AG09319 (cell line): Measurements from ENCODE around the gene SPANXN3.

Experiments
- DNase-seq: peaks from one replicate; pipeline ENCODE4 v3.0.0-alpha.2; 2010; ENCODE audit warnings: low read depth; ENCODE audit errors: extremely low read depth
- CTCF ChIP-seq: IDR thresholded peaks from 2 replicates; pipeline ENCODE4 v1.5.1; 2011; ENCODE audit warnings: low read depth, mild to moderate bottlenecking, inconsistent platforms, low read length, moderate library complexity

The SPANXN3 gene

DNA sequence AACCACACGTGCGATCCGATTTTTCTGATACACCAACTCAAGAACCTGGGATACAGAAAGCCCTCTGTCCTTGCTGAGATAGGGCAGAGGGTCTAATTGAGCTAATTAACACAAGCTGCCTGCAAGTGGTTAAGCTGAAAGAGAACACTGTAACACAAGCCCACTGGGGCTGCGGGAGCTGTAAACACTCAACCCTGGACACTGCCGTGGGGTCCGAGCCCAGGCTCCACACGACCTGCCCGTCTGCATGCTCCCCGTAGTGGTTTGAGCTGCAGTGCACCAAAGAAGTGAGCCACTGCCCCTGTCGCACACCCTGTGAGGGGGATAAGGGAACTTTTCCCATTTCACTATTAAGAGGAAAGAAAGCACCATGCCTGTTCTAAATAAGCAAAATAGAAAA, 54.6 kb downstream of the SPANXN3 start:
- no peak for TF ChIP-seq CTCF
- no peak for DNase-seq

DNA sequence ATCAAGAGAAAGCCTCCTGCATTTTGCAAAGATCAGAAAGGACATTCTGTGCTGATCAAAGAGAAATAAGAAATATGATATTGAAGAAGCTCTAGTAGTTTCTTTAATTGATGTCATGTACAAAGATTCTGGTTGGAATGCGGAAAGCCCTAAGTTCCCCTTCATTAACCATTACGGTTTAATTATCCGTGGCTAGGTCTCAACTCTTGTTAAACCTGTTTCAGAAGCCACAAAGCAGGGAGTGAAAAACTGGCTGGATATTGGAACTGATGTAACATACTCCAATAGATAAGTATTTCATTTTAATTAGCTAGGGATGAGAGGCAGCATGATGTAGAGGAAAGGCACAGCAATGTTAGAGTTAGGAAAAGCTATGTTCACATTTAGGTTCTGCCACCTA, 55.7 kb downstream of the SPANXN3 start:
- DNase-seq = no peak
- no peak for TF ChIP-seq CTCF
